Suprapubic skin (tissue), 3 donors: ENCODE measurements around the gene MALRD1.

Experiments
- CTCF ChIP-seq, 2 donors: fragments of 200-600 bp in 1 of 2; fragments of 450-650 bp in 1 of 2; sonication (generic) in 1 of 2; IDR thresholded peaks; one replicate each; pipeline ENCODE4 v1.5.1; 2016 to 2019; ENCODE audit warnings: antibody characterized with exemption in 2 of 2, mild to moderate bottlenecking in 1 of 2, moderate library complexity in 1 of 2
- EP300 ChIP-seq: sonication (generic); formaldehyde crosslinking; IDR thresholded peaks from one replicate; pipeline ENCODE4 v1.6.1; 2017; ENCODE audit warnings: antibody characterized with exemption
- POLR2A ChIP-seq, 2 donors: fragments of 450-650 bp; IDR thresholded peaks; one replicate each; pipeline ENCODE4 v1.6.1; 2017; ENCODE audit warnings: antibody characterized with exemption in 2 of 2, mild to moderate bottlenecking in 2 of 2, moderate library complexity in 2 of 2

GRCh38 chr10:19328582-19328981, 280.0 kb downstream of the MALRD1 start:
- TF ChIP-seq CTCF (IDR thresholded peaks at IDR 0.05), result no peak
- no peak for TF ChIP-seq POLR2A (IDR thresholded peaks at IDR 0.05)
- no peak for TF ChIP-seq EP300
